WTC11 (cell line): ENCODE data around the gene ISG20. TPM values are rescaled to one million over a fixed set of nuclear protein-coding genes. Genes with fewer than 3 reads are reported as not detected.

Source experiments
- ATAC-seq: fragments of 200-7000 bp; cut with Tn5 transposase; 2 replicates; pipeline ENCODE4 v1.10.0; 2021; ENCODE audit warnings: mild to moderate bottlenecking, moderate library complexity
- CTCF ChIA-PET: fragments of 300-600 bp; sonication (Branson Sonifier 250); formaldehyde crosslinking; loops from one replicate; lab custom pipeline; 2021; ENCODE audit warnings: antibody characterized with exemption; lab: Charles Lee
- POLR2A ChIA-PET: fragments of 350-600 bp; sonication (Branson Sonifier 250); formaldehyde crosslinking; loops from one replicate; lab custom pipeline; 2021; ENCODE audit warnings: antibody characterized with exemption; lab: Charles Lee
- DNase-seq: peaks from one replicate; pipeline ENCODE4 v3.0.0; 2021; ENCODE audit warnings: low spot score
- H3K27ac Mint-ChIP-seq: 2 replicates; pipeline ENCODE4 v1.8.0; 2021; ENCODE audit warnings: mixed read lengths
- H3K27me3 Mint-ChIP-seq: 2 replicates; pipeline ENCODE4 v1.8.0; 2021; ENCODE audit warnings: low read depth, mild to moderate bottlenecking, moderate library complexity, mixed read lengths
- H3K36me3 Mint-ChIP-seq: 2 replicates; pipeline ENCODE4 v1.8.0; 2021; ENCODE audit warnings: mixed read lengths
- H3K4me1 Mint-ChIP-seq: 2 replicates; pipeline ENCODE4 v1.8.0; 2022; ENCODE audit warnings: mixed read lengths
- H3K4me3 Mint-ChIP-seq: 2 replicates; pipeline ENCODE4 v1.8.0; 2021; ENCODE audit warnings: mild to moderate bottlenecking, moderate library complexity, mixed read lengths
- H3K9me3 Mint-ChIP-seq: 2 replicates; pipeline ENCODE4 v1.8.0; 2021; ENCODE audit warnings: mixed read lengths
- ATF6 ChIP-seq: sonication (generic); formaldehyde crosslinking; IDR thresholded peaks from 2 replicates; pipeline ENCODE4 v1.8.1; 2023; ENCODE audit warnings: mild to moderate bottlenecking, missing genetic modification reagents
- CBFB ChIP-seq: sonication (generic); formaldehyde crosslinking; IDR thresholded peaks from 2 replicates; pipeline ENCODE4 v1.8.1; 2022; ENCODE audit warnings: mild to moderate bottlenecking, low read depth, missing genetic modification reagents
- CREM ChIP-seq: sonication (generic); formaldehyde crosslinking; IDR thresholded peaks from 2 replicates; pipeline ENCODE4 v1.8.1; 2022; ENCODE audit warnings: mild to moderate bottlenecking, missing genetic modification reagents, moderate library complexity
- ETV6 ChIP-seq: sonication (generic); formaldehyde crosslinking; IDR thresholded peaks from 2 replicates; pipeline ENCODE4 v1.8.1; 2022; ENCODE audit warnings: mild to moderate bottlenecking, missing genetic modification reagents
- GABPB1 ChIP-seq: sonication (generic); formaldehyde crosslinking; IDR thresholded peaks from 2 replicates; pipeline ENCODE4 v1.8.1; 2023; ENCODE audit warnings: mild to moderate bottlenecking, missing genetic modification reagents
- MXD4 ChIP-seq: fragments of 250-450 bp; sonication (Bioruptor Pico); IDR thresholded peaks from 2 replicates; pipeline ENCODE4 v1.8.0; 2021; ENCODE audit warnings: mild to moderate bottlenecking, moderate library complexity, borderline replicate concordance
- NR1H2 ChIP-seq: sonication (generic); formaldehyde crosslinking; IDR thresholded peaks from 2 replicates; pipeline ENCODE4 v1.9.0; 2021; ENCODE audit warnings: mild to moderate bottlenecking, moderate library complexity, missing genetic modification reagents
- STAT6 ChIP-seq: sonication (generic); formaldehyde crosslinking; conservative IDR thresholded peaks from 2 replicates; pipeline ENCODE4 v1.8.1; 2023; ENCODE audit warnings: mild to moderate bottlenecking, low read depth, missing genetic modification reagents, moderate library complexity
- TP53 ChIP-seq: sonication (generic); formaldehyde crosslinking; IDR thresholded peaks from 2 replicates; pipeline ENCODE4 v1.8.1; 2023; ENCODE audit warnings: mild to moderate bottlenecking, missing genetic modification reagents
- ZBTB43 ChIP-seq: sonication (generic); formaldehyde crosslinking; IDR thresholded peaks from 2 replicates; pipeline ENCODE4 v1.8.1; 2023; ENCODE audit warnings: mild to moderate bottlenecking, missing genetic modification reagents
- ZNF138 ChIP-seq: sonication (generic); formaldehyde crosslinking; conservative IDR thresholded peaks from 2 replicates; pipeline ENCODE4 v1.8.1; 2022; ENCODE audit warnings: mild to moderate bottlenecking, moderate library complexity, missing genetic modification reagents
- ZNF671 ChIP-seq: fragments of 250-450 bp; sonication (Bioruptor Pico); IDR thresholded peaks from 2 replicates; pipeline ENCODE4 v1.8.0; 2021; ENCODE audit warnings: mild to moderate bottlenecking
- total RNA-seq: library from RNA; stranded (reverse); gene quantifications from 3 replicates; pipeline ENCODE4 v1.2.3, GENCODE V29; 2021
- TF ChIP-seq, protein P1 (sequence below): fragments of 200-600 bp; IDR thresholded peaks from 2 replicates; pipeline ENCODE4 v1.8.0; 2022; ENCODE audit warnings: antibody characterized with exemption
- TF ChIP-seq, protein P2 (sequence below): sonication (generic); formaldehyde crosslinking; IDR thresholded peaks from 2 replicates; pipeline ENCODE4 v1.8.1; 2023; ENCODE audit warnings: mild to moderate bottlenecking, missing genetic modification reagents, borderline replicate concordance
- TF ChIP-seq, protein P3 (sequence below): sonication (generic); formaldehyde crosslinking; IDR thresholded peaks from 2 replicates; pipeline ENCODE4 v1.8.0; 2022; ENCODE audit warnings: mild to moderate bottlenecking, missing genetic modification reagents
- TF ChIP-seq, protein P4 (sequence below): fragments of 250-450 bp; sonication (Bioruptor Pico); IDR thresholded peaks from 2 replicates; pipeline ENCODE4 v1.9.0; 2021; ENCODE audit warnings: moderate library complexity, mild to moderate bottlenecking, inconsistent platforms, borderline replicate concordance

Gene ISG20
- total RNA-seq, 1 experiment from 2014 or later: 5.6 TPM

- TF ChIP-seq TP53 (CRISPR knock-in tag): no peak
- TF ChIP-seq, protein P1, sequence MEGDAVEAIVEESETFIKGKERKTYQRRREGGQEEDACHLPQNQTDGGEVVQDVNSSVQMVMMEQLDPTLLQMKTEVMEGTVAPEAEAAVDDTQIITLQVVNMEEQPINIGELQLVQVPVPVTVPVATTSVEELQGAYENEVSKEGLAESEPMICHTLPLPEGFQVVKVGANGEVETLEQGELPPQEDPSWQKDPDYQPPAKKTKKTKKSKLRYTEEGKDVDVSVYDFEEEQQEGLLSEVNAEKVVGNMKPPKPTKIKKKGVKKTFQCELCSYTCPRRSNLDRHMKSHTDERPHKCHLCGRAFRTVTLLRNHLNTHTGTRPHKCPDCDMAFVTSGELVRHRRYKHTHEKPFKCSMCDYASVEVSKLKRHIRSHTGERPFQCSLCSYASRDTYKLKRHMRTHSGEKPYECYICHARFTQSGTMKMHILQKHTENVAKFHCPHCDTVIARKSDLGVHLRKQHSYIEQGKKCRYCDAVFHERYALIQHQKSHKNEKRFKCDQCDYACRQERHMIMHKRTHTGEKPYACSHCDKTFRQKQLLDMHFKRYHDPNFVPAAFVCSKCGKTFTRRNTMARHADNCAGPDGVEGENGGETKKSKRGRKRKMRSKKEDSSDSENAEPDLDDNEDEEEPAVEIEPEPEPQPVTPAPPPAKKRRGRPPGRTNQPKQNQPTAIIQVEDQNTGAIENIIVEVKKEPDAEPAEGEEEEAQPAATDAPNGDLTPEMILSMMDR: peak; percentile 52
- peaks cover 59% of the 10 kb centered on the region for H3K27me3 Mint-ChIP-seq
- ChIA-PET POLR2A (no interaction called here), CTCF (interaction anchor here (0.6 to 1.6 kb wide), 14 partner anchors 8 to 238 kb away, joined by 3 to 14 read pairs (median 4); partner anchors contain the start of gene ACAN)
- no peaks in the 10 kb centered on the region for H3K36me3 Mint-ChIP-seq
- ATAC-seq: peak; percentile 76
- H3K4me3 Mint-ChIP-seq: no peak overlapping the region
- H3K9me3 Mint-ChIP-seq: no peaks in the 10 kb centered on the region
- no peak overlapping the region for H3K27ac Mint-ChIP-seq
- peaks cover 5% of the 10 kb centered on the region; the same call in 1 of the 2 replicates for H3K4me1 Mint-ChIP-seq
- DNase-seq: peak; percentile 65
These were observed 62.8 kb downstream of the ISG20 start for GRCh38 chr15:88701561-88702095.

- peaks cover 58% of the 10 kb centered on the region for H3K27me3 Mint-ChIP-seq
These were observed 64.2 kb downstream of the ISG20 start for GRCh38 chr15:88702983-88703382.

DNA sequence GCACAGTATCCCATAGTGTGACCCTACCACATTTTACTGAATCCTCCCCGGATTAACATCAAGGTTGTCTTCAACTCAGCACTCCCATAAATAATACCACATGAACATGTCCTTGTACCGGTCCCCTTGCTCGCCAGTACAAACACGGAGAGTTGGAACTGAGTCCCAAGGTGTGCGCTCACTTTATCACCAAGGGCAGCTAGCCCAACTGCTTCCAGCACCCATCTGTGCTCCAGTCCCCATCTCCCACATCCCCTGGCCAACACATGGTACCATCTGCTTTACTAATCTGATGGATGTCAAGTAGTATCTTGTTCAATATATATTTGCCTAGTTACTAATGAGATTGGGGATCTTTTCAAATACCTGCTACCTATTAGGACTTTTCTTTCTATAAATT lies 64.7 kb downstream of the ISG20 start:
- H3K9me3 Mint-ChIP-seq: no peaks in the 10 kb centered on the region
- no peak overlapping the region for H3K4me3 Mint-ChIP-seq
- no peaks in the 10 kb centered on the region for H3K36me3 Mint-ChIP-seq
- peaks cover 53% of the 10 kb centered on the region for H3K27me3 Mint-ChIP-seq
- DNase-seq (no peak), ATAC-seq (no peak)
- ChIA-PET CTCF (interaction anchor here (0.6 kb wide), 1 partner anchor 122 kb away, joined by 4 read pairs; no protein-coding TSS in a partner anchor), POLR2A (no interaction called here)
- H3K4me1 Mint-ChIP-seq: peaks cover 5% of the 10 kb centered on the region; the same call in 1 of the 2 replicates
- H3K27ac Mint-ChIP-seq: no peak overlapping the region
- TF ChIP-seq CREM (CRISPR knock-in tag) (no peak), CBFB (no peak), ETV6 (CRISPR knock-in tag) (no peak), ATF6 (no peak), ZBTB43 (no peak), ZNF138 (CRISPR knock-in tag) (no peak), MXD4 (CRISPR knock-in tag) (no peak), ZNF671 (no peak)
- TF ChIP-seq, protein P2, sequence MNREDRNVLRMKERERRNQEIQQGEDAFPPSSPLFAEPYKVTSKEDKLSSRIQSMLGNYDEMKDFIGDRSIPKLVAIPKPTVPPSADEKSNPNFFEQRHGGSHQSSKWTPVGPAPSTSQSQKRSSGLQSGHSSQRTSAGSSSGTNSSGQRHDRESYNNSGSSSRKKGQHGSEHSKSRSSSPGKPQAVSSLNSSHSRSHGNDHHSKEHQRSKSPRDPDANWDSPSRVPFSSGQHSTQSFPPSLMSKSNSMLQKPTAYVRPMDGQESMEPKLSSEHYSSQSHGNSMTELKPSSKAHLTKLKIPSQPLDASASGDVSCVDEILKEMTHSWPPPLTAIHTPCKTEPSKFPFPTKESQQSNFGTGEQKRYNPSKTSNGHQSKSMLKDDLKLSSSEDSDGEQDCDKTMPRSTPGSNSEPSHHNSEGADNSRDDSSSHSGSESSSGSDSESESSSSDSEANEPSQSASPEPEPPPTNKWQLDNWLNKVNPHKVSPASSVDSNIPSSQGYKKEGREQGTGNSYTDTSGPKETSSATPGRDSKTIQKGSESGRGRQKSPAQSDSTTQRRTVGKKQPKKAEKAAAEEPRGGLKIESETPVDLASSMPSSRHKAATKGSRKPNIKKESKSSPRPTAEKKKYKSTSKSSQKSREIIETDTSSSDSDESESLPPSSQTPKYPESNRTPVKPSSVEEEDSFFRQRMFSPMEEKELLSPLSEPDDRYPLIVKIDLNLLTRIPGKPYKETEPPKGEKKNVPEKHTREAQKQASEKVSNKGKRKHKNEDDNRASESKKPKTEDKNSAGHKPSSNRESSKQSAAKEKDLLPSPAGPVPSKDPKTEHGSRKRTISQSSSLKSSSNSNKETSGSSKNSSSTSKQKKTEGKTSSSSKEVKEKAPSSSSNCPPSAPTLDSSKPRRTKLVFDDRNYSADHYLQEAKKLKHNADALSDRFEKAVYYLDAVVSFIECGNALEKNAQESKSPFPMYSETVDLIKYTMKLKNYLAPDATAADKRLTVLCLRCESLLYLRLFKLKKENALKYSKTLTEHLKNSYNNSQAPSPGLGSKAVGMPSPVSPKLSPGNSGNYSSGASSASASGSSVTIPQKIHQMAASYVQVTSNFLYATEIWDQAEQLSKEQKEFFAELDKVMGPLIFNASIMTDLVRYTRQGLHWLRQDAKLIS (CRISPR knock-in tag): no peak
- TF ChIP-seq, protein P3, sequence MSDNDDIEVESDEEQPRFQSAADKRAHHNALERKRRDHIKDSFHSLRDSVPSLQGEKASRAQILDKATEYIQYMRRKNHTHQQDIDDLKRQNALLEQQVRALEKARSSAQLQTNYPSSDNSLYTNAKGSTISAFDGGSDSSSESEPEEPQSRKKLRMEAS (CRISPR knock-in tag): no peak

More at GRCh38 chr15:88702983-88703382, 64.2 kb downstream of the ISG20 start:
- H3K9me3 Mint-ChIP-seq: no peaks in the 10 kb centered on the region
- no peaks in the 10 kb centered on the region for H3K36me3 Mint-ChIP-seq
- CTCF ChIA-PET: interaction anchor here (0.6 kb wide), 1 partner anchor 123 kb away, joined by 4 read pairs; no protein-coding TSS in a partner anchor
- ATAC-seq: no peak
- no peak for TF ChIP-seq ZNF138 (CRISPR knock-in tag)
- TF ChIP-seq, protein P4, sequence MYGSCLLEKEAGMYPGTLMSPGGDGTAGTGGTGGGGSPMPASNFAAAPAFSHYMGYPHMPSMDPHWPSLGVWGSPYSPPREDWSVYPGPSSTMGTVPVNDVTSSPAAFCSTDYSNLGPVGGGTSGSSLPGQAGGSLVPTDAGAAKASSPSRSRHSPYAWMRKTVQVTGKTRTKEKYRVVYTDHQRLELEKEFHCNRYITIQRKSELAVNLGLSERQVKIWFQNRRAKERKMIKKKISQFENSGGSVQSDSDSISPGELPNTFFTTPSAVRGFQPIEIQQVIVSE (CRISPR knock-in tag): no peak
- no peak for TF ChIP-seq STAT6 (CRISPR knock-in tag)
- TF ChIP-seq GABPB1: peak; percentile 36; the same call in 1 of the 2 replicates
- no peak for TF ChIP-seq NR1H2 (CRISPR knock-in tag)
- DNase-seq: no peak
- H3K27ac Mint-ChIP-seq: no peak overlapping the region
- POLR2A ChIA-PET: no interaction called here
- H3K4me3 Mint-ChIP-seq: no peak overlapping the region
- H3K4me1 Mint-ChIP-seq: peaks cover 5% of the 10 kb centered on the region; the same call in 1 of the 2 replicates
